ENCODE data around the gene SH3BP5L.

The SH3BP5L gene

DNA sequence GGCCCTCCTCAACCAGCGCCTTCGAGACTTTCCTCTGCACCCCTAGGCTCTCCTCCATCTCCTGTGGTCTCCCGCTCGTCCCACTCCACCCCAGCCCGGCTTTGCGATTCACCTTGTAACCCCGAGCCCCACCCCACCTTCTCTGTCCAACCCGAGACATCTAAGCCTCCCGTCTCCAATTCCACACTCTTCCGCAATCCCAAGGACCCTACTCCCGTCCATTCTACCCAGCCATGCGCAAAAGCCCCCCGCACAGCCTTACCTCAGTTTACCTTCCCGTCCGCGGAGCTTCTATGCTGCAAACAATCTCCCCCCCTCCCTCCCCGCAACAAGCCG, 174 bp downstream of the SH3BP5L start:
- DNase-seq = no peak

DNA sequence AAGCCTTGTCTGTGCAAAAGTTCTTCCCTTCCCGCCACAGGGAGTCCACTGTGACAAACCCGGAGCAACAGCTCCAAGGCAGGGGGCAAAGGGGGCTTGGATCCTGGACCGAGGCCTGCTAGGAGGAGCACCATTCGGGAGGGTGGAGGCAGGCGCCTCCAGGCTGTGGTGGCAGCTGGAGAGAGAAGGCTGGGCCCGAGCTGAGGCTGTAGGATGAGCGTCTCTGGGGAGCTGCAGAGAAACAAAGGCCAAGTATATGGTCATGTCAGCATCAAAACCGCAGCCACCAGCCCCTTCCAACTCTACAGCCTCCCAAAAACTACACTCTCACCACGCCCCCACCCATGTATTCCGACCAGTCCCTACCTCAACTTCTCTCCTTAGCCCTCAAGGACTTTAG, 579 bp downstream of the SH3BP5L start:
- no peak for DNase-seq

DNA sequence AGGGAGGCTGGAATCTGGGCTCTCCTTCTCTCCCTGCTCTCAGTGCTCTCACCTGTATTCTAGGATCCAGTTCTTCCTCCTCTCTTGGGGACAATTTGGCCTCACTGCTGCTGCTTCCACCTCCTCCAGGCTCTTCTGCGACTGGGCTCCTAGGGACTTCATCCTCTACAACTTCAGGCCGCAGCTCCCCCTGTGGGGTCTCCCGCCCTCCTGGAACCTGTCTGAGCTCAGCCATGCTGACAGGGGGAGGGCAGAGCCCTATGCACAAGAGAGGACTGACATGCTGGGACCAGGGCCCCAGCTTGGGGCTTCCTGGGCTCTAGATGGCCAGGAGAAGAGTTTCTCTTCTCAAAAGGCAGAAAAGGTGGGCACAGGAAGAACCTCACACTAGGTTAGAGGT, 1.0 kb downstream of the SH3BP5L start:
- DNase-seq = no peak

DNA sequence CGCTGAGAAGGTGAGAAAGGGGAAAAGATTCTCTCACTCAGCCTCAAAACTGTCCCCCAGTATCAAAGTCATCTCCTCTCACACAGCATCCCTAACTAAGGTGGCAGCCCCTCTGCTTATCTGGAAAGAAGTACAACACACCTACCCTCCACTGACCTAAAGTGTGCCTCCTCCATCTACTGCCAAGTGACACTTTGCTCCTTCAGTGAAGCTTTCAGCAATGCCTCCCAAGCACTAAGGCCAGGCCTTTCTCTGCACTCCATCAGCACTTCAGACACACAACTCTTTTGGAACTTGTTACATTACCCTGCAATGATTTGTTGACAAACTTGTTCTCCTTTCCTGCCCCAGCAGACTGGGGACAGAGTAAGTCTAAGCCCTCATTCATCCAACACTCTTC, 1.4 kb downstream of the SH3BP5L start:
- DNase-seq = no peak

DNA sequence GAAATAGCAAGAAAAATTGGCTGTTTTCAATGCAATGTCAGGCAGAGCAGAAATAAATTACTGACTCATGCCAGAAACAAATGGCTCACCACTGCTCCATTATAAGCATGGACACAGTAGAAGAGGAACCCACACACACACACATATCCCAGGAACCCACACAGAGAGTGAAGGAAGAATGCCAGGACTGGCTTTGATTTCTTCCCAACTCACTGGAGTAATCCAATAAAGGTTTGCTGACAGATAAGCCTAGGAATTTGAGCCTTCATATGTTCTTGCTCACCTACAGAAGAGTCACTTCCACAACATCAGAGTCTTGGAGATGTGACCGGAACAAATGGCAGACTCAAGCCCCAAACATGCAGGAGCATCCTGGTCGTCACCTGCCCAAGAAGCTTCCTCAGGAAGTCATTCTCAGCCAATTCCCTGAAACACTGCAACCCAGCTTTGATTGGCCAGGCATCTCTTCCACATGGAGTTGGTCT, 2.2 kb downstream of the SH3BP5L start:
- DNase-seq = no peak

DNA sequence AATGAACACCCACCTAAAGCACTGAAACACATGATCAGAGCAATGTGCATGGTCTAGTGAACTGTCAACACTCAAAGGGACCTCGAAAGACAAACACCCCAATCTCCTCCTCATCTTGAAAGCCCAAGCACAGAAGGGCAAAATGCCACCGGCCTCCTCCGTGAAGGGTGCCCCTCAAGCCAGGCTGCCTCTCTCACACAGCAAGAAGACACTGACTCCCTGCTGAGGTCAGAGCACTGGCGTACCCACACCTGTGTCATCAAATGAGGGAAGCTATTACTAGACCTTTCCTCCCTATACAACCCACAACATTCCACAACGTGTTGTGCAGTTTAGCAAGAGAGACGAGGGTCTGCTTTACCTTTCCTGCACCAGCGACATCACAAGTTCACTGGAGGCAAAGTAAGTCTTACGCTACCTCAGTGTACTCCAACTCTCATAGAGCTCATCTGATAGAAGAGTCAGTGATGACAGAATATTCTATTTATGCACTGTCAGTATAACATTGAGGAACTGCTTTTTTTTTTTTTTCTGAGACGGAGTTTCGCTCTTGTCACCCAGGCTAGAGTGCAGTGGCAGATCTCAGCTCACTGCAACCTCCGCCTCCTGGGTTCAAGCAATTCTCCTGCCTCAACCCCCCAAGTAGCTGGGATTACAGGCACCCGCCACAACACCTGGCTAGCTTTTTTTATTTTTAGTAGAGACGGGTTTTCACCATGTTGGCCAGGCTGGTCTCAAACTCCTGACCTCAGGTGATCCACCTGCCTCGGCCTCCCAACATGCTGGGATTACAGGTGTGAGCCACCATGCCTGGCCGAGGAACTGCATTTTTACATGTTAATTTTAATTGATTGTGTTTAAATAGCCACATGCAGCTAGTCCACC, 3.3 kb downstream of the SH3BP5L start:
- no peak for DNase-seq

DNA sequence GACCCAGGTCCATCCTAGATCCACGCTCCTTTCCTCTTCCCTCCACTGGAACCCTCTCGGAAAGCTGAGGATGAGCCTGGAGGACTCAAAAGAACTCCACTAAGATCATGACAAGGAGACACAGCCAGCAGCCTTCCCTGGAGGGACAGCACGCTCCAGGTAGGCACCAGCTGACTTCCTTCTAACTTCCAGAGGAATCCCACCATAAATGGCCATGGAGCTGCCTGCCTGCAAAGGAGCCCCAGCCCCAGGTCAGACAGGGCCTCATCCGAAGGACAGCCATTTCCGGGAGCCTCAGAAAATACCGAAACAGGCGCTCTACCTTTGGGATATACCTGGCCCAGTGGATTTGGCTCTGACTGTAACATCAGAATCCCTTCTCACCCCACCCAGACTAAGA, 4.1 kb downstream of the SH3BP5L start:
- no peak for DNase-seq

DNA sequence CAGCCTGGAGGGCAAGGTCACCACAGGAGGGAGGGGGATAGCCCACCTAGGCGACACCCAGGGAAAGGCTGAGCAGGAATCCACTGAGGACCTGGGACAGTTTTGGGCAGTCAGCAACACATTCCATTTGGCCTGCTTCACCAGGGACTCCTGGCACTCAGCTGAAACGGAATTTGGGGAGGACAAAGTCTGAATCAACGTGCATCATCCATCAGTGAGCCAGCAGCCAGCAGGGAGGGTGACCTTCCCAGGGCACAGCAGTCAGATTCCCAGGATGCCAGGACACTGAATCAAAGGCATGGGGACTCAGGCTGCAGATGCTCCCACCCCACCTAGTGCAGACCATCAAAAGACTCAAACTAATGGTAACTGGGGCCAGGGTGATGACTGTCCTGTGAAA, 4.6 kb downstream of the SH3BP5L start:
- DNase-seq = no peak

DNA sequence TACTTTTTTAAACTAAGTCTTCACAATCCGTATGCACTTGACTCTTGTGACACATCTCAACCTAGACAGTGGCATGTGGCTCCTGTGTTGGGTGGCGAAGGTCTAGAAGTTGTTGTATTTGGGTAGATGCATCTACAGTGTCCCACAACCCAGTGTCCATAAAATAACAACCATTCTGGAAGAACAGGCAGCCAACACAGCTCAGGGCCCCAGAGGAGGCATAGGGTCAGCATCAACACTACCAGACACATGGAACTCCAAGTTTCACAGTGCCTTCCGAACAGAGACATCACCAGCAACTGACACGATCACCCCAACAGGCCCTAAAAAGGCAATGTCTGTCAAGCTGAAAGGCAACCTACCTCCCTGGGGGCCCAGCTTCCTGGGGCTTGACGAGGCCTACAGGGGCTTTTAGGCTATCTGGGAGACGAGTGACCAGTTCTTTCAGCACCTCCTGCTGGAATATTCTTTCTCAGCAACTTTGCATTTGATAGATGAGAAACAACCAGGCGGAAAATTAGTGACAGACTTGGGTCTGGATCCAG, 5.6 kb downstream of the SH3BP5L start:
- DNase-seq = no peak

DNA sequence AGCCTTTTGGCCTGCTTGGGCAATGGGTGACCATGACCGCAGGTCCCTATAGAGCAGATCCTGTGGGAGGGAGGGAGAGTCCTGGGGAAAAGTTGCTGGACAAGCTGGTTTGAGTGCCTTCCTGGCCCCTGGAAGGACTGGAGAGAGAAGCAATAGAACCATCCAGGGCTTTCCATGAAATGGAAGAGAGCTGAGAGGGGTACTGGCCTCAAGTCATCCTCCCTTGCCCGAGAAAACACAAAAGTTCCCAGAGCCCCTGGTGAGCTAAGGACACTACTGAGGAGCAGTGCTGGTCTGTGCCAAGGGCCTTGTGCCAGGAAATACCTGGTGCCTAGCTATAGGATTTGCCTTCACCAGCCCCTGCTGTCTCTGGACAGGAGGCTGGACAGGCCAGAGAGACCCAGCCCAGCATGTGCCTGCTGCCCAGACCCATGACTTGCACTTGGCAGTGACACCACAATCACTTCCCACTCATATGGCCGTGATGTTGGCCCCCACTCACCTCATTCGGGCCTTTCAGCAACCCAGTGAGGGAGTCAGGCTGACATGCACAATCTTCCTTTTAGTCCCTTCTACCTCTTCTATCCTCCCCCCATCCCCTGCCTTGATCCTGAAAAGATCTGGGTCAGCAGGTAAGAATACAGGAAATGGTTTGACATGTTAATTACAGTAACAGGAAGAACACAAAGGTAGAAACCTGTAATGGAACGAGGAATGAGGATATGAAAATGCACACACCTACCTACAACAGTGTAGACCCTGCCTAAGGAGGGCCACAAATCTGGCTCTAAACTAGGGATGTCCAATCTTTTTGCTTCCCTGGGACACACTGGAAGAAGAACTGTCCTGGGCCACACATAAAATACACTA, 7.0 kb downstream of the SH3BP5L start:
- no peak for DNase-seq

DNA sequence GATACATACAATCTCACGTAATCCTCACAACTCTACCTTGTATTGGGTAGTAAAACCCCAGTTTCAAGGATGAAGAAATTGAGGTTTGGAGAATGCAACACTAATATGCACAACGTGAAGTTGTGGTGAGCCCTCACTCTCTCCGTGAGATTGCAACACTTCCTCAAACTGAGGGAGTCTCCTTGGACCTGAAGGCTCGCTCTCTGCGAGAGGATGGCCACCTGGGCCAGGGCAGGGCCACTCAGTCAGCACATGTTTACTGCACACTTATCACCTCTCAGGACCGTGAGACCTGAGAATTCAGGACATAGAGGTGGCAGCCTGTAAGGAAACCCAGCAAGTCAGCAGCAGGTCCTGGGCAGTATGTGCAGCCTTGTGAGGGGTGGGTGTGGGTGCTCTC, 8.7 kb downstream of the SH3BP5L start:
- DNase-seq = no peak

DNA sequence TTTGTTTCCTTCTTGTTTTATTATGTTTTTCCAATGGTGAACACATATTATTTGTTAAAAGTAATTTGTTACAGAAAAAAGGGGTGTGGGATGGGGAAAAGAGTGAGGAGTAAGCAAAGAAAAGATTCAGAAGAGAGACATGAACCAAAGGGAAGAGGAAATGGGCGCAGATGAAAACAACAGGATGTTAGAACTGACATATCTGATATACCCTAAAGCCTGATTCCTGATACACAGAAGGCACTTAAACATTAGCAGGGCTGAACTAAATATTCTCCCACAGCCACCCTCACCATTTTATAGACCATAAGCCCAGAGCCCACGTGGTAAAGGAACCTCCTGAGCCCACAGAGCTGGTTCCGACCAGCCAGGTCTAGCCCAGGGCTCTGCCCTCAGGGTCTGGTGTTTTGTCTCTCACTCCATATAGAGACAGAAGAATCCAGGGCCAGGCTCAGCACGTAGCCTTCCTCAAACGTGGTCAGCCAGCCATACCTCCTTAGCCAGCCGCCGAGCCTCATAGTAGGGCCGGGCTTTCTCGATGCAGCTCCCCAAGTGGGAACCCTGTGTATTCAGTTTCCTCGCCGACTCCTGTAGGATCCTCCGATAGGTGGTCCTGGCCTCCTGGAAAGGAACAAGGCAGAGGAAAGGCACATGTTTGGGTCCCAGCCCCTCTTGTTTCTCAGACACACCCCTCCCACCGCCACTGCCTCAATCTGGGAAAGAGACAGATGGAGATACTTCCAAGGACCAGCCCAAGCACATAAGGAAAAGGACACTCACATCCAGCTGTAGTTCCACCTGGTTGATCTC, 9.5 kb downstream of the SH3BP5L start:
- DNase-seq = no peak

DNA sequence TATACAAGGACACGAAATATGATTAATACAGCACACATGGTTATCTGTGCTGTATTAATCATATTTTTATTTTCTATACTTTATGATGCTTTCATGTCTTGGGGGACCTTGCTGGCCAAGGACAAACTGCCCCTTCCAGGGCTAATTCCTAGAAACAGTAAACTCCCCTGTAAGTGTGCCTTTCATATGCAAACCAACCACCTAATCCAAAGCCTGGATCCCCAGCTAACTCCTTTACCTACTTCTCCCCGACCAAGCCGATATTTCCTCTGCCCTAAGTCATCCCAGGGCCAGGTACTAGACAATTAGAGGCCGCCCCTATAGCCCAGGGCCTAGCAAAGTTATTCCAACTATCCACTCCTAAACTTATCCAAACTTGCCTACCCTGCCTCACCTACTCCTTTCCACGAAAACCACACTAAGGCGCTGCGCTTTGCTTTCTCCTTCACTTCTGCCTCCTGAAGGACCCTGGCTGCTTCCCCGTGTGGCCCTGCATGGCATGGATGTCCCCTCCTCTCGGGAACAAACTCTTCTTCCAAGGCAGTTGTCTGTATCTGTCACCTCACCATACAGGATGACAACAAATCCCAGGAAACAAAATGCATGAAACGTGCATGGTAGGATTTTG, 10.2 kb downstream of the SH3BP5L start:
- no peak for DNase-seq

DNA sequence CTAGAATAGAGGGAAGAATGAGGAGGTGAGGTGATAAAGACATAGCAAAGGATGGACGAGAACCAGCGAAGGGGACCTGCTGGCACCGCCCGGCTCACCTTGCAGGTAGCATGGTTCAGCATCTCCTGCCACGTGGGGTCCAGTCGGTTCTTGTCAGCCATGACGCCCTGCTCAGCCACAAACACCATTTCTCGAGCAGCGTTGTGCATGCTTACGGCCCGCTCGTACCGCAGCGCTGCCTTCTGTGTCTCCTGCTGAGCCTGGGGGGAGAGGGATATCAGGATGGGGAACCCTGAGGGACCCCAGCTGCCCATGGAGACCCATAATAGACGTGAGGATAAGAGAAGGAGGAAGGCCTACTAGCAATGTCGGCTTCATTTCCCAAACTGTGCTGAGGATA, 11.4 kb downstream of the SH3BP5L start:
- DNase-seq = no peak

DNA sequence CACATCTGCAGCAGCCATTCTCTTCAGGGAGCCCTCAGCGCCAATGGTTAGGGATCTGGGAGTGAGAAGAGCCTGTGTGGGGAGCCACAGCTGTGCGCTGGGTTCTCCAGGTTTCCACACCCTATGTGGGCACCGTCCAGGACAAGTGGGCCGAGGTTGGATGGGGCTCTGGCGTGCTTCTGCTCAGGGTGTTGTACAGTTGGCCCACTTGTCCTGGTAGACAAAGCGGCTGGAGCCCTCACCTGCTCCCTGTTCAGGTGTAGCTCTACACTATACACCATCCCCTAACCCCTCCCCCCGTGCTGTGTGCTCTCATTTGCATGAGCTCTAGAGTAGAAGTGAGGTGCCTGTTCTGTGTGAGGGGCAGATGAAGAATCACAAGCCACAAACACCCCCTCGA, 12.2 kb downstream of the SH3BP5L start:
- DNase-seq = no peak

DNA sequence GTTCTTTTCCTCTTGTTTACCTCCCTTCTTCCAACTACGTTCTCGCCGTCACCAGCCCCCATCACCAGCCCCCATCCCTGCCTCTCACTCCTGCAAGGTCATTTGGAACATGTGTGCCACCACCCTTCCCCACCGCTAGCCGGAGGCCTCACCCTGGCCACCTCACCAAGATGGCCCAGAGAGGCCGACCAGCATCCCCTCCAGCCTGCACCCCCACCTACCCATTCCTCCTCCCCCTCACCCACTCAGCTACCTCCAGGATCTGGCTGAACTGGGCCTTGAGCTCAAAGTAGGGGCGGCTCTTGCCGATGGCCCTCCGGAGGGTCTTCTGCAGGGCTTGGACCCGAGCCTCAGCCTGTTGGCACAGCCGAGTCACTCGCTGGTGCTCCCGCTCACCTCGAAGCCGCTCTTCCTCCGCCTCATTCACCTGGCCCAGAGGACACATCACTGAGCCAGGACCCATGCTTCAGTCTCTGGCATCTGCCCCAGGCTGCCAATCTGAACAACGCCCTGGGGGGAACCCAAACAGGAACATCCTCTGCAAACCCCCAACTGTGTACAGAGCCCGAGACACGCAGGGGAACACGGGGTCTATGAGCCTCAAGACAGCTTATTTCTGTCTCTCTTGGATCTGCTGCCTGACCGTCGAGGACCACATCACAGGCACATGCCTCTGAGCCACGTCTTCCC, 12.8 kb downstream of the SH3BP5L start:
- DNase-seq = no peak

DNA sequence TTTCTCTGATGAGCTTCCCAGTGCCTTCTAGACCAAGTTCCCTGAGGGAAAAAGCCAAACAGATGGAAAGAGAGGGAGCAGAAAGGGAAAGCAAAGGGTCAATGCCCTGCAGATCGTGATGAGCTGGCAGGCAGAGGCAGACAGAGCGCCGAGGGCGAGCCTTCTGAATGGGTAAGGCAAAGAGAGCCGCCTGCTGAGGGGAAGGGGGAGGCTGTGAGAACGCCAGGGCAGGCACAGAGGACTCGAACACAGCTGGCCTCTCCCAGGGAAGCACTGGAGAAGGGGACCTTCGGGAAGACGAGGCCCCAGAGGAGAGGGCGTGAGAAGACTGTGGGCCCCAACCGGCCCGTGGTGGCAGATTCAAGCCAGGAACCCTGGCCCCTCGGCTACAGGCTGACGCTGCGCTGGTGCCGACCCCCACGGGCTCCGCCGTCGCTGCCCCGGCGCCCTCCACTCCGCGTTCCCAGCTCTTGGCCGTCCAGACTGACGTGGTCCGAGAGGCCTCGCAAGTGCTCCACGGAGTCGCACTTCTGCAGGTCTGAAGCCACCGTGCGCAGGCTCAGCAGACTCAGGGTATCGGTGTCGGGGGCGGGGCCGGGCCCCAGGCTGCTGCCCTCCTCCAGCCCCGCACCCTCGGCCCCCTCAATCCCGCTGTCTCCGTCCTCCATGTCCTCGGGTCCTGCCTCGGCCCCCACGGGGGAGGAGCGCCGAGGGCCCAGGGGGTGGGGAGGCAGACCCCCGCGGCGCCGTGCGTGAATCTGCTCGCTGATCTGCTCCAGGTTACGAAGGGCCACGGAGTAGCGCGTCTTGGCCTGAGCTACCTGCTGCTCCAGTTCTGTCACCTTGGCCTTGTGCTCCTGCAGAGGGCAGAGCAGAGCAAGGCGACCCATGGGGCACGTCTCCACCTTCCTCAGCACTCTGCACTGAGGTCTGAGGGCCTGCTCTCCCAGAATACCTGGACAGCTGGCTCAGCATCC, 13.9 kb downstream of the SH3BP5L start:
- no peak for DNase-seq

DNA sequence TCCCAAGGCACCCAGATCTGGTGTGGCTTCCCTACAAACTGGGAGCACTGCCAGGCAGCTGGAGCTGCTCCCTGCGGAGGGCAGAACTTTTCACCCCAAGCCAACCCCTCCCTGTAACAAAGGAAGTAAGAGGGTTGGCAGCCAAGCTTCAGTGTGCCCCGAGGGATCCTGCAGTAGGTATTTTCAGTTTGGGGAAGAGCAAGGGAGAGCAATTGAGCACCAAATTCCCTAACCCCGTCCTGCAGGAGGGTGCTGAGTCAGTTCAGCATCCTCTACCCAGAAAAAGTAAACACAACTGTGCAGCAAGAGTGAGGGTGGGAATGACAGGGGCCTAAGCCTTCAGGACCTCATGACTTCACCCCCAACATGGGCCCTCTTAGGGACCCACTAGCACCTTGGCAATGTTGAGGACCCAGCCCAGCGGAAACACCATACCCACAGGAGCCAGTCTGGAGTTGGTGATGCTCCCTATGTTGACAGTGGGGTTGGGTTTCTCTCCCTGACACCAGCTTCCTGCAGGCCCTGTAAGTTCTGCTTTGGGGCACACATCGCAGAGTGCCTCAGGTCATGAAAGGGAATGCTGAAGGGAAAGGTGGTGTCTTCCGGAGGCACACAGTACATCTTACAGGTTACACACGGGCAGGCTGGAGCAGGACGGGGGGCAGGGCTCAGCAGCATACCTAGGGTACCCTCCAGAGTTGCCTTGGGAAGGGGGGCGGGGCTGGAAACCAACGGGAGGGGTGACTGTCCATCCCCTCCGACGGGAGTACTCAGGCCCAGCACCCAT, 14.8 kb downstream of the SH3BP5L start:
- DNase-seq = peak in 1 of 14 donors; percentile 7

DNA sequence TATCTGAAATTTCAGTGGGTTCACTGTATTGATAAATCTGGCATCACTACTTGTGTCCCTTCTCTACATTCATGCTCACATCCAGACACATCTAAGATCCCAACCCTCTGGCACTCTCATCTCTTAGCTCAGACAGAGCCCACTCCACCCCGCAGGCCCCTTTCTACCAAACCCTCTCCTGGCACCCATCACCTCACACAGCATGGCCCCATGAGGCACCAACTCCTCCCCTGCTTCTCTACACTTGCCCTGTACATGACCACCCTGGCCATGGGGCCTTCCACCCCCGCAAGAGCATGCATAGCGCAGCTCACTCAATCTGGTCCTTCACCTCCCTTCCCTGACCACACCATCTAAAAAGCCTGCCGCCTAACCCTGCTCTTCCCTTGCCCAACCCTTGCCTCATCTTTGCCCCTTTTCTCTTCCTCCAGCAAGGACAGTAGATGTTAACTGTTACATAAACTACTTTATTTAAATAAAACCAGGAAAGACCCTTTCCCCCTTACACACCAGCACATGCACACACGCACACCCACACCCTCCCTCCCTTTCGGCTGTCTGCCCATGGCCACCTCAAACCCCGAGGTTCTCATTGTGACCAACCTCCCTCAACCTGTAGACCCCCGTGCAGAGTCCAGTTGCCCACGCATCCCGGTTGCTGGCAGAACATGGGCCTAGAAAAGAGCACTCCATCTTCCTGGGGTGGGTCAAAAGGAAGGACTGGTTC, 15.6 kb downstream of the SH3BP5L start:
- no peak for DNase-seq

All from C1 segment of cervical spinal cord (tissue), 14 donors.